ENCODE results near the gene OSBP2.

GRCh38 chr22:30665786-30666185, 28.9 kb upstream of the OSBP2 start:
- no peak for TF ChIP-seq KLF16 (CRISPR knock-in tag; IDR thresholded peaks at IDR 0.05)
- no peak for TF ChIP-seq CREB1 (IDR thresholded peaks at IDR 0.05)
- no peak for TF ChIP-seq CREB1 (CRISPR knock-in tag; IDR thresholded peaks at IDR 0.05)
- TF ChIP-seq JUND (CRISPR knock-in tag; IDR thresholded peaks at IDR 0.05), result no peak
- TF ChIP-seq ZBTB8A (CRISPR knock-in tag; IDR thresholded peaks at IDR 0.05; ENCODE audit: borderline replicate concordance, low read depth), result no peak
- no peak for TF ChIP-seq ZNF572 (CRISPR knock-in tag; IDR thresholded peaks at IDR 0.05)
- no peak for TF ChIP-seq SNRNP70 (IDR thresholded peaks at IDR 0.05; ENCODE audit: low read depth, low read length)
- no peak for TF ChIP-seq GTF2F1 (IDR thresholded peaks at IDR 0.05; ENCODE audit: low read length)
- TF ChIP-seq ZNF574 (CRISPR knock-in tag; IDR thresholded peaks at IDR 0.05), result no peak
- no peak for TF ChIP-seq POLR2A (IDR thresholded peaks at IDR 0.05; ENCODE audit: insufficient read depth in 1 of 2, low read depth in 2 of 2, low read length in 2 of 2)
- no peak for TF ChIP-seq LBX2 (CRISPR knock-in tag; IDR thresholded peaks at IDR 0.05; ENCODE audit: borderline replicate concordance)
- no peak for TF ChIP-seq GMEB1 (CRISPR knock-in tag; IDR thresholded peaks at IDR 0.05; ENCODE audit: borderline replicate concordance)
- TF ChIP-seq ZNF570 (CRISPR knock-in tag; IDR thresholded peaks at IDR 0.05; ENCODE audit: borderline replicate concordance), result no peak
- TF ChIP-seq ZFP82 (CRISPR knock-in tag; IDR thresholded peaks at IDR 0.05; ENCODE audit: borderline replicate concordance), result no peak
